GM19023 (cell line): ENCODE data around the gene NALF2.

ENCODE experiments used
- ATAC-seq: cut with Tn5 transposase; IDR thresholded peaks from one replicate; pipeline ENCODE4 v1.9.1; 2021; ENCODE audit warnings: mild to moderate bottlenecking, moderate library complexity; ENCODE audit not compliant: unreplicated experiment

Gene NALF2

GRCh38 chrX:69503782-69504625 is at the start of gene NALF2:
Gene NALF2, plus strand, starts transcription at chrX:69504326. Its CDS starts 957 bp downstream, at chrX:69505283.
- ATAC-seq: peak; percentile 42

- ATAC-seq: no peak
These were observed 46.4 kb upstream of the NALF2 start for GRCh38 chrX:69457756-69458155.

- ATAC-seq: no peak
These were observed 37.6 kb upstream of the NALF2 start for GRCh38 chrX:69466546-69466945.

GRCh38 chrX:69469975-69470374 is 34.2 kb upstream of the NALF2 start:
- no peak for ATAC-seq

GRCh38 chrX:69489625-69490024 is 14.5 kb upstream of the NALF2 start:
- ATAC-seq: no peak

DNA sequence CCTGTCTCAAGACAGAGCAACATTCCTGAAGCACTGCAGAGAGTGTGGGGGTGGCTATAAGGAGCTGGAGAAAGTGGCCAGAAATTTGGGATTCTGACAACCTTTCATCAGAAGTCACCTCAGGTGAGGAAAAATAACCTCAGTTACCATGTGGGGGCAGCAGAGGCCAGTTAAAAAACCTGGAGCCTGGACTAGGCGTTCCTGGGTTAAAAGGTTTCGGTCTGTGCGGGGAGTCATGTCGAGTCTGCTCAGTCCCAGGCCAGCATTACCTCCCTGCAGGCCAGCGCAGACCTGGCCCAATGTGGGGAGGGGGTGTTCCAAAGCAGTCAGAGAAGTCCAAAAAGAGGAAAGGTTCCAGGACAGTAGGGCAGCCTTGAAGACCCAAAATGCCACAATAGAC is 10.9 kb upstream of the NALF2 start:
- ATAC-seq: no peak

DNA sequence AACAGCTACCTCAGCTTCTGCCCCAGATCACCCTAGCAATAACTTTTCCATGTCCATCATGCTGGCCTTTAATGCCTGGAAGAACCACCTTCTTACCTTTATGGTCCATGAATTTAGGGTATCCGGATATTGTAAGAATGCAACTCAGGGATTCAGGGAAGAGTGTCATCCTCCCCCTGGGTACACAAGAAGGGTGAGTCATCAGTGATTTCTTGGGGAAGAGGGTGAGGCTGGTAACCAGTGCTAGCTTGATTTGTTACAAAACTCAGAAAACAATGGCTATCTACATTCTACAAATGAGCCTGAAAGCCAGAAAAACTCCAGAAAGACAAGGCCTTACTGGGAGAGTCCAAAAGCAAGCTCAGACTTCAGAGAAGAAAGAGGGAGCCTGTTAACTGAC is 10.4 kb upstream of the NALF2 start:
- no peak for ATAC-seq

GRCh38 chrX:69496183-69496582 is 7.9 kb upstream of the NALF2 start:
- no peak for ATAC-seq

DNA sequence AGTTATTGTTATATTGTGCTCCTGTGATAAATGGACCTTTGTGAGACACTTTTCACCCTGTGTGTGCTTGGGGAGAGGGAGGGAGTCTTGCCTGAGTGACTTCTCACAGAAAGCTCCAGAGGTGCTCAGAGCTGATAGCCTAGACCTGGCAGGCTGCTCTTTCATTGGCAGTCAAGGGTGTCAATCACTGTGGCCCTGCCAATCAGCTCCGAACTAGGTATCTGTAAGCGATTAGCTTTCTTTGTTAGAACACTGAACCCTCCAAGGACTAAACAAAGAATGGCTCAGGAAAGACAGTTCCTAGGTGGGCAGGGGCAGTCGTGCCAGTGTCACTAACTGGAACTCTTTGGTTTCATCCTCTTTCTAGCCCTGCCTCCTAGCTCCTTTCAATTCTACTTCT is 2.7 kb upstream of the NALF2 start:
- ATAC-seq: no peak

- no peak for ATAC-seq
These were observed 821 bp upstream of the NALF2 start for GRCh38 chrX:69503228-69503781.

GRCh38 chrX:69504626-69505612 is 793 bp downstream of the NALF2 start:
- no peak for ATAC-seq

DNA sequence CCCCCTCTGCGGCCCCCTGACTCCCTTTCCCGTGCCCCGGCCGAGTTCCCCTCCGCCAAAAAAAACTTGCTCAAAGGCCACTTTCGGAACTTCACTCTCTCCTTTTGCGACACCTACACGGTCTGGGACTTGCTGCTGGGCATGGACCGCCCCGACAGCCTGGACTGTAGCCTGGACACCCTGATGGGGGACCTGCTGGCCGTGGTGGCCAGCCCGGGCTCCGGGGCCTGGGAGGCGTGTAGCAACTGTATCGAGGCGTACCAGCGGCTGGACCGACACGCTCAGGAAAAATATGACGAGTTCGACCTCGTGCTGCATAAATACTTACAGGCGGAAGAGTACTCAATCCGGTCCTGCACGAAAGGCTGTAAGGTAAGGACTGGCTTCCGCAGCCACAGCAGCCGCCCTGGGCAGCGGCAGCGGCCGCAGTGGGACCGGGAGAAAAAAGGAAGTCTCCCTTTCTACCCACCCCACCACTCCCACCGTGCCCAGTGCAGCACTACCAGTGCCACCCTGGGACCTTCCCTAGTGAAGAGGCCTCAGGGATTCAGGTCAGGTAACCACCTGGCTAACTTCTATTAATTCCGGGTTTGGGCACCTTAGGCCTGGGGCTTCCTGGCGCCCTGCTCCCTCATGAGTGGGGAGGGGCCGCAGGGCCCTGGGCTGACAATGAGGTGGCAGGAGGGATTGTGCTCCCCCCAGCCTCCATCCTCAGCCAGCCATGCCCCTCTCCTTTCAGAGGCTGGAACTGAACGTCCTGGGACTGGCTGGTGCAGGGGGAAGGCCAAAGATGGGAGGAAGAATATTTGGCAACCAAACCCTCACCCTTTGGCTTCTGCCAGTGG is 1.9 kb downstream of the NALF2 start:
- ATAC-seq: no peak

DNA sequence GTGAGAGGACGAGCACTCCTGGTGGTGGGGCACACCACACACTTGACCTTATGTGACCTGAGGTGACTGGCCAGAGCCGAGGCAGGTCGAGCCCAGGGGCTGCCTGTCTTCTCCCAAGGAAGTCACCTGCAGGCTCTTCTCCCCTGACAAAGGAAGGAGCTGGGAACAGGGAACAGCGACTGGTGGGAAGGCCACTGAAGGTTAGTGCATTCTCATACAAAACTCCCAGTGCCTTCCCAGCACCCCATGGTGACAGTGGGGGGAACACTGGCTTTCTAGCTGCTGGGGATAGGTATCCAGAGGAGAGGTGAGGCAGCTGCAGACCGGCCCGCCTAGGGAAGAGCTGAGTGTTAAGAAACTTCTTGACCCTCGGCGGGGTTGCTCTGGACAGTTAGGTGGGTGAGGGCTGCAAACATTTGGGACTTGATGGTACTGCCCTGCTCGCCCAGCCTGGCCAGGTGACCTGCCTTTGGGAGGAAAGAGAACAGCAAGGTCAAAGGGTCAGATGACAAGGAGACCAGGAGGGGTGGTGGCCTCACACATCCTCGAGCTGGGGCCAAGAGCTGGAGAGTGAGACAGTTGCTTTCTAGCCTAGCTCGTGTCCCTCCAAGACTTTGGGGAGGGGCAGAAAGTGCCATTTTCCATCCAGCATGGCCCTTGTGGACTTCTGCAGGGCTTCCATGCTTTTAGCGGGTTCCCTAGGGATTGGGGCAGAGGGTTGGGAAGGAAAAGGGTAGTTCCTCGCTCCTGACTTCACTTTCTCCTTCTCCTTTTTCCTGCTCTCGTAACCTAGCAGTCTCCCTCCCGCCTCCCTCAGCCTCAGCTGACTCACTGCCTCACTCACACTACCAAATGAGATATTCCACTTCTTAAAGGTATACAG is 2.7 kb downstream of the NALF2 start:
- no peak for ATAC-seq

DNA sequence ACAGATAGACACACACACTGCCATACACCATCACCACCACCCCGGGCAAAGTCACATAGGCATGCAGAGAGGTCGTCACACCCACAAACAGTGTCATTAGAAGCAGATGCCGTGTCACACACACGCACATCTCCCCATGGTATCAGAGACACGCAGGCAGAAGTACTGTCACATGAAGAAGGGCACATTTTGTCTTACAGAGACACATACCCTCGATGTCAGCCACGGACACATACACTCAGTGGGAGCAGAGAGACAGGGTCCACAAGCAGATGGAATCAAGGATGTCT is 3.3 kb downstream of the NALF2 start:
- no peak for ATAC-seq

GRCh38 chrX:69508610-69509009 is 4.5 kb downstream of the NALF2 start:
- ATAC-seq: no peak

- no peak for ATAC-seq
These were observed 6.1 kb downstream of the NALF2 start for GRCh38 chrX:69510137-69510715.

DNA sequence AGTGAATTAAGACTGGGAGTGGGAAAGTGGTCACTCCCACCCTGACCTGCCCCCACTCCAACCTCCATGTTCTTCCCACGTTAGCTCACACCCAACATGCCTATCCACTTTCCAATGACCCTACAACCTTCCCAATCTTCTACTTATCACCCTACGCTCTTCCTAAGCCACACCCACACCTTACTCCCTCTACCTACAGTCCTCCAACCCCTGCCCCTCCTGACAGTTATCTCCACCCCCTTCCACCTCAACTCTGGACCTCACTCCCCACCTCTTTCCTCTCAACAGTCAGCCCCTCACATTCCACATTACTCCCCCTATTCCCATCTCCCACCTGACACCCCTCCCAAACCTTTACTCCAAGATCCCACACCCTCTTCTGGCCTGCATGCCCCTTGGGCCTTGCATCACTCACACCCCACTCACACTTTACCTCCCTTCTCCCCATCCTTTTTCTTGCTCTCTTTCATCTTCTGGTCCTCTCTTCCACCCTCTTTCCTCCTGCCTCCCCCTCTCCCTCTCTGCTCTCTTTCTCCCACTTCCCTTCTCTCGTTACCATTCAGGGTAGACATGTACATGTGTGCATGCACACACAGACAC is 6.9 kb downstream of the NALF2 start:
- ATAC-seq: no peak

DNA sequence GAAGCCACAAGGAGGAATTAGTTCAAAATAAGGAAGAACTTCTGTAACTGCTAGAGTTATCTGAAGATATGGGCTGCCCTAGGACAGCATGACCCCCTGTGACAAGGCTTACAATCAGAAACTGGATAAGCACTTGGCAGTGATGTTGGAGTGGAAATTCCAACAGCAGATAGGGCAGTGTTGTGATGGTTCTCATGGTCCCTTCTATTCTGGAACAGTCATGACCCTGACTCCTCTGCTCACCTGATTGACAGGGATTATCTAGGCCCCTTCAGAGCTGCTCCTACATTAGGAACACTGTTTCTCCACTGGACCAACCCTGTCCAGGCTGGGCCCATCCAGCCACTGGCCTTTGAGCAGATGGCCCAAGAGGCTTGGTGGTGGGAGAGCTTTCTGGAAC is 17.9 kb downstream of the NALF2 start:
- no peak for ATAC-seq

DNA sequence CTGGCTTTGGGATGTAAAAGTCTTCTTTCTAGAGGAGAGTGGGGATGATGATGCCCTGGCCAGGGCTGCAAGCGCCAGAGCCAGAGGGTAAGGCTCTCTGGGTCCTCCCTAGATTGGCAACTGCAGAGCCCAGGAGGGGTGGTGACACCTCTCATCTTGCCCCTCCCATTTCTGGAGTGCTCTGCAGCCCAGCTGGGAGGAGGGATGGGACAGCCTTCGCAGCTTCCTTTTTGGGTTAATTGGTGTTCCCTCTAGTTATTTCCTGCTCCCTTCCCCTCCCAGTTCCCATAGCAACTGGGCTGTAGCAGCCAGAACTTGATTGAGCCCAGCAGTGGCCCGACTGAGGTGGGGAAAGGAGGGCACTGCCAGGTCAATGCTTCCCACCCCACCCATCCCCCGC is 19.2 kb downstream of the NALF2 start:
- ATAC-seq: no peak
